HepG2 (cell line): ENCODE data around the gene MBLAC1. TPM values are rescaled to one million over a fixed set of nuclear protein-coding genes. Genes with fewer than 3 reads are reported as not detected.
A peak's percentile ranks its signal among the peaks of the same experiment; 100 is the strongest.

Experiments
- ATRX ChIP-seq: sonication (generic); formaldehyde crosslinking; IDR thresholded peaks from 2 replicates; pipeline ENCODE4 v1.4.0; 2020; ENCODE audit warnings: missing genetic modification reagents, borderline replicate concordance
- CC2D1A ChIP-seq: sonication (generic); formaldehyde crosslinking; IDR thresholded peaks from 2 replicates; pipeline ENCODE4 v1.8.1; 2023; ENCODE audit warnings: mild to moderate bottlenecking, missing genetic modification reagents
- CENPBD1 ChIP-seq: sonication (generic); formaldehyde crosslinking; IDR thresholded peaks from 2 replicates; pipeline ENCODE4 v1.8.0; 2022; ENCODE audit warnings: missing genetic modification reagents, low read depth, mild to moderate bottlenecking, borderline replicate concordance
- HNF4G ChIP-seq, 2 experiments: sonication (generic) in 1 of 2; formaldehyde crosslinking in 1 of 2; IDR thresholded peaks; 2 replicates each; pipeline versions ENCODE4 v1.4.0 to v1.6.1; 2011 to 2020; ENCODE audit warnings: borderline replicate concordance in 2 of 2, low read depth in 2 of 2, mild to moderate bottlenecking in 2 of 2, low read length in 1 of 2, missing genetic modification reagents in 1 of 2, moderate library complexity in 1 of 2
- NPAS2 ChIP-seq: sonication (generic); formaldehyde crosslinking; IDR thresholded peaks from 2 replicates; pipeline ENCODE4 v1.8.0; 2022; ENCODE audit warnings: mild to moderate bottlenecking, missing genetic modification reagents, borderline replicate concordance
- PAXIP1 ChIP-seq: sonication (generic); formaldehyde crosslinking; conservative IDR thresholded peaks from 2 replicates; pipeline ENCODE4 v1.4.0; 2020; ENCODE audit warnings: mild to moderate bottlenecking, missing genetic modification reagents, moderate library complexity
- PCBP1 ChIP-seq: fragments of 200-400 bp; formaldehyde crosslinking; IDR thresholded peaks from 2 replicates; pipeline ENCODE4 v1.6.1; 2017; ENCODE audit warnings: mild to moderate bottlenecking, low read depth, low read length, borderline replicate concordance
- SNRNP70 ChIP-seq: fragments of 200-400 bp; formaldehyde crosslinking; IDR thresholded peaks from 2 replicates; pipeline ENCODE4 v1.6.1; 2017; ENCODE audit warnings: mild to moderate bottlenecking, low read depth, low read length, moderate library complexity
- TAF1 ChIP-seq: sonication (generic); formaldehyde crosslinking; IDR thresholded peaks from 2 replicates; pipeline ENCODE4 v1.4.0; 2020; ENCODE audit warnings: missing genetic modification reagents
- TGIF2 ChIP-seq: IDR thresholded peaks from 2 replicates; pipeline ENCODE4 v1.6.1; 2016; ENCODE audit warnings: control low read depth, missing compliant biosample characterization
- ZBTB46 ChIP-seq: sonication (generic); formaldehyde crosslinking; IDR thresholded peaks from 2 replicates; pipeline ENCODE4 v1.4.0; 2020; ENCODE audit warnings: mild to moderate bottlenecking, missing genetic modification reagents, borderline replicate concordance
- ZBTB7A ChIP-seq: sonication (generic); formaldehyde crosslinking; IDR thresholded peaks from 2 replicates; pipeline ENCODE4 v1.8.0; 2022; ENCODE audit warnings: mild to moderate bottlenecking, missing genetic modification reagents
- ZFP82 ChIP-seq: sonication (generic); formaldehyde crosslinking; IDR thresholded peaks from 2 replicates; pipeline ENCODE4 v1.5.1; 2020; ENCODE audit warnings: mild to moderate bottlenecking, missing genetic modification reagents, borderline replicate concordance
- ZNF333 ChIP-seq: sonication (generic); formaldehyde crosslinking; IDR thresholded peaks from 2 replicates; pipeline ENCODE4 v1.4.0; 2020; ENCODE audit warnings: mild to moderate bottlenecking, missing genetic modification reagents, borderline replicate concordance
- ZNF674 ChIP-seq: sonication (generic); formaldehyde crosslinking; IDR thresholded peaks from 2 replicates; pipeline ENCODE4 v1.5.0; 2020; ENCODE audit warnings: low read depth, mild to moderate bottlenecking, missing genetic modification reagents
- ZNF704 ChIP-seq: sonication (generic); formaldehyde crosslinking; IDR thresholded peaks from 2 replicates; pipeline ENCODE4 v1.8.1; 2023; ENCODE audit warnings: mild to moderate bottlenecking, inconsistent platforms, moderate library complexity, missing genetic modification reagents, borderline replicate concordance
- ZNF782 ChIP-seq: sonication (generic); formaldehyde crosslinking; IDR thresholded peaks from 2 replicates; pipeline ENCODE4 v1.4.0; 2020; ENCODE audit warnings: missing genetic modification reagents, mild to moderate bottlenecking, borderline replicate concordance
- ZXDC ChIP-seq: sonication (generic); formaldehyde crosslinking; IDR thresholded peaks from 2 replicates; pipeline ENCODE4 v1.5.0; 2020; ENCODE audit warnings: mild to moderate bottlenecking, missing genetic modification reagents
- polyA plus RNA-seq, 8 experiments: library from polyadenylated mRNA; depleted of rRNA in 3 of 8; stranded (reverse) in 7 of 8; unstranded in 1 of 8; fragments of >200 nt; fragmentation: Illumina TruSeq in 4 of 8; extraction: Trizol in 4 of 8; gene quantifications; 2 replicates each; pipeline versions ENCODE4 v1.2.1 to v1.2.3, GENCODE V29; 2011 to 2016; ENCODE audit warnings: low read depth in 4 of 8, missing spikeins in 1 of 8, mixed read lengths in 1 of 8; ENCODE audit not compliant: insufficient read depth in 1 of 8
- total RNA-seq, 5 experiments: library from RNA; depleted of rRNA; stranded (reverse); fragments of >200 nt; fragmentation: Illumina TruSeq; extraction: Trizol; gene quantifications; 2 replicates each; pipeline ENCODE4 v1.2.3, GENCODE V29; 2016; ENCODE audit warnings: low read depth in 1 of 5

MBLAC1 gene
- total and polyA plus RNA-seq, 2 of the 13 experiments (the other 11 are each of a cell fraction or from before 2014, with no cell fraction given) = 0.79 to 2.1 TPM

- no peak for TF ChIP-seq ZXDC (CRISPR knock-in tag)
- TF ChIP-seq ZNF333 (CRISPR knock-in tag) = no peak
- TF ChIP-seq ZNF674 (CRISPR knock-in tag) = no peak
- TF ChIP-seq ZNF704 (CRISPR knock-in tag) = no peak
- TF ChIP-seq CC2D1A = no peak
- TF ChIP-seq SNRNP70 = no peak
- TF ChIP-seq HNF4G (IDR thresholded peaks at IDR 0.05; ENCODE audit: borderline replicate concordance, low read depth, low read length) = no peak; the same call in 1 of the 2 replicates
- TF ChIP-seq HNF4G (CRISPR knock-in tag; IDR thresholded peaks at IDR 0.05; ENCODE audit: borderline replicate concordance, low read depth) = no peak
- TF ChIP-seq NPAS2 (CRISPR knock-in tag) = no peak
- TF ChIP-seq ZNF782 (CRISPR knock-in tag) = no peak
- no peak for TF ChIP-seq PCBP1
- no peak for TF ChIP-seq ZBTB7A (CRISPR knock-in tag)
- TF ChIP-seq PAXIP1 (CRISPR knock-in tag) = peak; percentile 76
- no peak for TF ChIP-seq CENPBD1 (CRISPR knock-in tag)
- TF ChIP-seq ZFP82 (CRISPR knock-in tag) = no peak
- no peak for TF ChIP-seq ATRX
- no peak for TF ChIP-seq ZBTB46 (CRISPR knock-in tag)
- 0 out of 2 replicates have a peak, but pooled peaks have one; percentile 52 for TF ChIP-seq TGIF2
- peak; percentile 39; the same call in 1 of the 2 replicates for TF ChIP-seq TAF1
These were observed 4.7 kb upstream of the MBLAC1 start (continued) for GRCh38 chr7:100122067-100122466.
